Stimulated activated CD8-positive, alpha-beta memory T cell treated with anti-CD3 and anti-CD28 coated beads, Interleukin-7, amount 100 ng/mL, for 48 hours (primary cell): ENCODE data around the gene NKPD1.

Source experiments
- DNase-seq, 2 donors: peaks; one replicate each; pipeline ENCODE4 v3.0.0-alpha.2; 2020; ENCODE audit warnings: low read depth in 1 of 2; ENCODE audit errors: extremely low read depth in 1 of 2

Gene NKPD1, protein sequence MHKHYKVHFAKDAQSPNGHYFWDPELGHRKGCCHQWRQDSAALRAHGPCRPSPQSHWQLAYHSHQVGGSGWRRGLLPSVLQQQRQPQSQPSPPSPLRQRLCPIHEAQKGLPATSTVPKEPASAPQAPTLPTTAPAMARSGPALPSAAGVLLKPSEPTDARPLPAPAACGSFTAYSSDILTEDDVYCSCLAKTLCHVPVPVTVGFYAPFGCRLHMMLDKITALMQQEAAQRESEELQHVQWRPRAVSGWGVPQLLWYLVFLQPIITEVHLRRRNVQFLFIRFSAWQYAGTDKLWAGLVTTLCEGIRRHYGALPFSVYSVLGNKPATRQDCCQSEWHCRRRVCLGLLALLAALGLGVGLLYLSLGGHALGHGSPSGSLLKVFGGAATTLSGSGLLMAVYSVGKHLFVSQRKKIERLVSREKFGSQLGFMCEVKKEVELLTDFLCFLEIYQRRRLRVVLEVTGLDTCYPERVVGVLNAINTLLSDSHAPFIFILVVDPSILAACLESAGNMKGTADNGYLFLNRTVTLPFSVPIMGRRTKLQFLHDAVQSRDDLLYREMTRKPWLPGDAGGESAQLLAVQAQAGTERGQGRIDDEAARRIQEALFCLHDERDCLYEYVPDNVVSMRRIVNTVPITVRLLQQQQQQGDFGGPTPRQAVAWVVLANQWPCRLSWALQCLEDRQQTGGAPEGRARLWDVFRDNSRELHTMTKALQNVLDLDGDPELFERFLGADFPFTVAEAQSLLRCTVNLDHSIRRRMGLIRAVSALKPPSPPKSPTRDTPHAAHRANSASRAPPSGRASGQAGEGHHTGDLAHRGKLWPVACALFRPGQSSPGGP

DNA sequence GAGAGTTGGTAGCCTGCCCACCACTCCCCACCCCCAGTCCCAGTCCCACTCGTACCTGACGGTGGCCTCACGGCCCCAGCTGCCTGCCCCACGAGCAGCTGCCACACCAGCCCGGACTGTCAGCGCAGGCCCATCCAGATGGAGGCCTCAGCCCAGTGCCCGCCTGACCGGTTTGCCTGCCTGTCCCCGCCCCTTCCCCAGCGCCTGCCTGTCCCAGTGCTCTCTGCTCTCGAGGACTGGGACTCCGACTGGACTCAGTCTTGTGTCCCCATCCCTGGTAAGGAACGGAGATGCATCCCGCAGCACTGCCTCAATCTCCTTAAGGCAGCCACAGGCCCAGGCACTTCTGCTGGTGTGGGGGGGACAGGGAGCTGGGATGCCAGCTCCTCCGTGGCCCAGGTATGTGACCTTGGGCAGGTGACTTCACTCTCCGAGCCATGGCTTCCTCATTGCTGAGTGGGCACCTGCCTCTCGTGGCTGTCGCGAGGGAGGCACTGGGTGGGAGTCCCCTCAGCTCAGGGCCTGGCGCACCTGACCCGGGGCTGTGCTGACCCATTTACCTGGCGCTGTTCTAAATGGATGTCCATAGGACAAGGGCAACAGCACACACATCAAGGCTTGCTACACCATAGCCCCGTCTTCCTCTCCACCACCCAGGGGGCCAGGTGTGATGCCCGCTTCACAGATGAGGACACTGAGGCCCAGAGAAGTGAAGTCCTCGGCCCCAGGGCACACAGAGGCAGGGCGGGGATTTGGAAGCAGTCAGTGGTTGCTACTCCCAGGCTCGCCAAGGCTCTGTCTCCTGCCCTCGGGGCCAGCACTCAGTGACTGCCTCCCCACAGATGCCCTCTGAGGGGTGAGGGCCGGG, at the start of gene NKPD1:
Gene NKPD1, minus strand, starts transcription at position 113 of the 868 bp plus-strand sequence. CDS start 832 bp downstream, outside the sequence.
- no peak for DNase-seq

DNA sequence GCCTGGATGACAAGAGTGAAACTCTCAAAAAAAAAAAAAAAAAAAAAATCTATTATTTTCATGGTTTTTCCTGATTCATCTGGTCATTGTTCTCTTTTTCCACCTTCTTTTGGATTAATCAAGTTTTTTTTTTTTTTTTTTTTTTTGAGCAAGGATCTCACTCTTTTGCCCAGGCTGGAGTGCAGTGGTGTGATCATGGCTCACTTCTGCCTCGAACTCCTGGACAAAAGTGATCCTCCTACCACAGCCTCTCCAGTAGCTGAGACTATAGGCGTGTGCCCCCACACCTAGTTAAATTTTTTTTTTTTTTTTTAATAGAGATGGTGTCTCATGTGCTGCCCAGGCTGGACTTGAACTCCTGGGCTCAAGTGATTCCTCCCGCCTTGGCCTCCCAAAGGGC, 45.5 kb upstream of the NKPD1 start:
- DNase-seq: no peak

DNA sequence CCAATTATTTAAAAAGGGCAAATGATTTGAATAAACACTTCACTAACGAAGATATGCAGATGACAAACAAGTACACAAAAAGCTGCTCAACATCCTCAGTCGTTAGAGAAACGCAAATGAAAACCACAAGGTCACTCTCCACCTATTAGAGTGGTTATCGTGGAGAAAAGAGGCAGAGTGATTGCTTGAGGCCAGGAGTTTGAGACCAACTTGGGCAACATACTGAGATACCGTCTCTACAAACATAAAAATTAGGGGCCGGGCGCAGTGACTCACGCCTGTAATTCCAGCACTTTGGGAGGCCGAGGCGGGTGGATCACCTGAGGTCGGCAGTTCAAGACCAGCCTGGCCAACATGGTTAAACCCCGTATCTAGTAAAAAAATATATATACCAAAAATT, 45.0 kb upstream of the NKPD1 start:
- no peak for DNase-seq

DNA sequence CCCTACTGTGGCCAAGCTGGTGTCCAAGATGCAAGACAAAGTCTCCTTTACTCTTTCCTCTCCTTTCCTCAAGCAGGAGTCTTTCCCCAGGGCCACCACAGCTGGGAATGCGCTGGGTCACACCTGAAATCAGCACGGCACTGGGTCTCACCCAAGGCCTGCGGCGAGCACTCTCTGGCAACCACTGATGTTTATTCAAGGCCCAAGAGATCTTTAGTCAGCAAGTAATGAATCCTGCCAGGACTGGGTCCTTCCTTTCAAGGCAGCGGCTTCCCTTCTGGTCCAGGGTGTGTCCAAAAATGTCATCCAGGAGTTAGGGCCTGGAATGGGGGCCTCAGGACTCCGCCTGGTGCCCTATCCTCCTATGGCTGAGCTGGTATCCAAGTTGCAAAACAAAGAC, 41.9 kb upstream of the NKPD1 start:
- no peak for DNase-seq

DNA sequence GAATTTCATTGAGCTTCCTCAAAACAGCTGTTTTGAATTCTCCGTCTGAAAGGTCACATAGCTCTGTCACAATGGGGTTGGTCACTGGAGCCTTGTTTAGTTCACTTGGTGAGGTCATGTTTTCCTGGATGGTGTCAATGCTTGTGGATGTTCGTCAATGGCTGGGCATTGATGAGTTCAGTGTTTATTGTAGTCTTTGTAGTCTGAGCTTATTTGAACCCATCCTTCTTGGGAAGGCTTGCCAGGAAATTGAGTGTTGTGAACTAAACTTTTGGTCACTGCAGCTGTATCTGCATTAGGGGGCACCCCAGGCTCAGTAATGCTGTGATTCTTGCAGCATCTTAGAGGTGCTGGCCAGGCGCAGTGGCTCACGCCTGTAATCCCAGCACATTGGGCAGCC, 39.8 kb upstream of the NKPD1 start:
- DNase-seq: no peak

DNA sequence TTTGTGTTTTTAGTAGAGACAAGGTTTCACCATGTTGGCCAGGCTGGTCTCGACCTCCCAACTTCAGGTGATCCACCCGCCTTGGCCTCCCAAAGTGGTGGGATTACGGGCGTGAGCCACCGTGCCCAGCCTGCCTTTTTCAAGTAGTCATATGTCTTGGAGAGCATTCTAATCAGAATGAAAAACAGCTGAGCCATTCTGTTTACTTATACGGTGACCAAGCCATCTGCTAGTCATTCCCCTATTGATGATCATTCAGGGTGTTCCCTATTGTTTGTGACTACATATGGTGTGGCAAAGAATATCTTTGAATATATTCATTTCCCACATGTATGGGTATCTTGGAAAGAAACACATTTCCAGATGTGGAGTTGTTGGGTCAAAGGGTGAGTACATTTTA, 35.0 kb upstream of the NKPD1 start:
- no peak for DNase-seq

DNA sequence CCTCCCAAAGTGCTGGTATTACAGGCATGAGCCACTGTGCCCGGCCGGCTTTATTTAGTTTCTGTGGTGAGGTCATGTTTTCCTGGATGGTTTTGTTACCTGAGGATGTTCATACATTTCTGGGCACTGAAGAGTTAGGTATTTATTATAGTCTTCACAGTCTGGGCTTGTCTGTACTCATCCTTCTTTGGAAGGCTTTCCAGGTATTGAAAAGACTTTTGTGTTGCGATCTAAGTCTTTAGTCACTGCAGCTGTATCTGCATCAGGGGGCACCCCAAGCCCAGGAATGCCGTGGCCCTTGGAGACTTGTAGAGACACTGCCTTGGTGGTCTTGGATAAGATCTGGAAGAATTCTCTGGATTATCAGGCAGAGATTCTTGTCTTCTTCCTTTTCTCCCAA, 30.6 kb upstream of the NKPD1 start:
- no peak for DNase-seq

DNA sequence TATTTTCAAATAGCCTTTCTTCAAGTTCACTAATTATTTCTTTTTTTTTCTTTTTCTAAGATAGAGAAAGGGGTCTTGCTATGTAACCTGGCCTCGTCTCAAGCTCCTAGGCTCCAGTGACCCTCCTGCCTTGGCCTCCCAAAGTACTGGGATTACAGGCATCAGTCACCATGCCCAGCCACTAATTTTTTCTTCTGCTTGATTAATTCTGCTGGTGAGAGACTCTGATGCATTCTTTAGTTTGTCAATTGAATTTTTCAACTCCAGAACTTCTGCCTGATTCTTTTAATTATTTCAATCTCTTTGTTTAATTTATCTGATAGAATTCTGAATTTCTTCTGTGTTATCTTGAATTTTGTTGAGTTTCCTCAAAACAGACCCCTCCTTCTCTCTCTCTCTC, 29.2 kb upstream of the NKPD1 start:
- DNase-seq: no peak

DNA sequence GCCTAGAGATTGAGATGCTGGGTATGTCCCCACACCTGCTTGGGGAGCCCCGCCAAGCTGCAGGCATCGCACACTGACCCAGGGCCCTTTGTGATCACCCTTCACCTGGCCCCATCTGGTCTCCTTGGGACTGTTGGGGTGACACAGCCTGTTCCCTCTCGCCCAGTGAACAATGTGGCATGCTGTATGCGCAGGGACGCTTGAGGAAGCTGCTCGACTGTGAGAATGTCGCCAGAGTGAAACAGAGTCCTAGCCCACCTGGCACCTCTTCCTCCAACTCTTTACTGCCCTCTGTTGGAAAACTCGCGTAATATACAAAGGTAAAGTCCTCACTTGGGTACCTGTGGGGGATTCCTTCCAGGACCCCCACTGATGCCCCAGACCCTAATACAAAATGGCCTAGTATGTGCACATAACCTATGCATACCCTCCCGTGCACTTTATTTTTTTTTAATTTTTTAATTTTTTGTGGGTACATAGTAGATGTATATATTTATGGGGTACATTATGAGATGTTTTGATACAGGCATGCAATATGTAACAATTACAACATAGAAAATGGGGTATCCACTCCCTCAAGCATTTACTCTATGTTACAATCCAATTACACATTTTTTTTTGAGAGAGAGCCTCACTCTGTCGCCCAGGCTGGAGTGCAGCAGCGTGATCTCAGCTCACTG, 26.8 kb upstream of the NKPD1 start:
- DNase-seq: no peak

DNA sequence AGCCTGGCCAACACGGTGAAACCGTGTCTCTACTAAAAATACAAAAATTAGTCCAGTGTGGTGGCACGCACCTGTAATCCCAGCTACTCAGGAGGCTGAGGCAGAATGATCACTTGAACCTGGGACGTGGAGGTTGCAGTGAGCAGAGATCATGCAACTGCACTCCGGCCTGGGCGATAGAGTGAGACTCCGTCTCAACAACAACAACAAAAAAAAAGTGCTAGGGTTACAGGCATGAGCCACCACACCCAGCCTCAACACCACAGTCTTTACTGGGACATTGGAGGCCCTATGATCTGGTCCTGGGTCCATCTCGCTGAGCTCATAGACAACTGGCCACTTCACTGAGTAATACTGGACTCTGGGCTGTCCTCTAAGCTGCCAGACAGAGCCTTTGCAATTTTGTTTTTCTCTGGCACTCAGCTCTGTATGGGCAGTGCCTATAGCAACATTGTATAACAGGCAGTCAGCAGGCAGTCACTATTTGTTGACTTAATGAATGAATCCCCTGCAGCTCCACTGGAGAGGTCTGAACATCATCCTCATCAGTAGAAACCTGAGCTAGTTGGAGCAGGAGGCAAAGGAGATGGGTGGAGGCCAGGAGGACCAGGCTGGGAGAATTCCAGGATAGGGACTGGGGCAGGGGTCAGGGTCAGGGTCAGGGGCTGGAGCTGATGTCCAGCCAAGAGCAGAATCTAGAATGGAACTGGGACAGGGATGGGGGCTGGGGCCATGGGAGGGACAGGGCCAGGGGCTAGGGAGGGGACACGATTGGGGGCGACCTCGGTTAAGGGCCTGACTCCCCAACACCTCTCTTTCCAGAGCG, 25.9 kb upstream of the NKPD1 start:
- no peak for DNase-seq

DNA sequence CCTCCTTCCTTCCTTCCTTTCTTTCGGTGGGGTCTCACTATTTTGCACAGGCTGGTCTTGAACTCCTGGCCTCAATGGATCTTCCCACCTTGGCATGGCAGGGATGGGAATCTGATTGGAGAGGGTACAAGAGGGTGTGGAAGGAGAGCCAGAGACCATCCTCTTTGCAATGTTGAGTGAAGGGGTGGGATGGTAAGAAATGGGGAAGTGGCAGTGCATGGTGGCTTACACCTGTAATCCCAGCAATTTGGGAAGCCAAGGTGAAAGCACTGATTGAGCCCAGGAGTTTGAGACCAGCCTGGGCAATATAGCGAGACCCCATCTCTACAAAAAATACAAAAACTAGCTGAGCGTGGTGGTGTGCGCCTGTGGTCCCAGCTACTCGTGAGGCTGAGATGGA, 23.3 kb upstream of the NKPD1 start:
- DNase-seq: no peak

DNA sequence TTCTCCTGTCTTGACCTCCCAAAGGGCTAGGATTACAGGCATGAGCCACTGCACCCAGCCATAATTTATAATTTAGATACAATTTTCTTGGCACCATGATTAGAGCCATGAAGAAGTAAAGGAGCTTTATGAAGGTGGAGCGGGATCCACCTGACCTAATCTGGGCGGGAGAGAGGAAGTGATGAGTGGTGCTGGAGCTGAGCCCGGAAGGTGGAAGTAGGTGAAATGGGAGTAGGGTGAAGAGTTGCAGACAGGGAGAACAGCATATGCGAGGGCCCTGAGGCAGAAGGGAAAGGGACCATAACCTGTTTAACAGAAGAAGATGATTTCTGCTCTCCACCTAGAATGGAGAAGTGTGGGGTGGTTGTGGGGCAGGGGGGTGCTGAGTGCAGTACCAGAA, 22.0 kb upstream of the NKPD1 start:
- no peak for DNase-seq

DNA sequence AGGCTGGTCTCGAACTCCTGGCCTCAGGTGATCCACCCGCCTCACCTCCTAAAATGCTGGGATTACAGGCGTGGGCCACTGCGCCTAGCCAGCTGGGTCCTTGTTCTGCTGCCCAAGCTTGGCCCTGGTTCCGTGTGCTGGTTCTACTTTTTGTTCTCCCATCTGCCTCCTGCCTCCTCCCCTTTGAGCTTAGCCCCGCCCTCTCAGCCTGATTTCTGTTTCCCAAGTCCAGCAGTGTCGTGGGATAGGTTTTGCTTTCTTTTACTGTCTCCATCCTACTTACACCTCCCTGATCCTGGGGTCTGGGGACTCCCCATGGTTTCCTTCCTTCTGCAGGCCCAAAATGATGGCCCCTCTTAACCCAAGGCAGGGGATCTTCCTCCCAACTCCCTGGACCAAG, 20.2 kb upstream of the NKPD1 start:
- DNase-seq: no peak

DNA sequence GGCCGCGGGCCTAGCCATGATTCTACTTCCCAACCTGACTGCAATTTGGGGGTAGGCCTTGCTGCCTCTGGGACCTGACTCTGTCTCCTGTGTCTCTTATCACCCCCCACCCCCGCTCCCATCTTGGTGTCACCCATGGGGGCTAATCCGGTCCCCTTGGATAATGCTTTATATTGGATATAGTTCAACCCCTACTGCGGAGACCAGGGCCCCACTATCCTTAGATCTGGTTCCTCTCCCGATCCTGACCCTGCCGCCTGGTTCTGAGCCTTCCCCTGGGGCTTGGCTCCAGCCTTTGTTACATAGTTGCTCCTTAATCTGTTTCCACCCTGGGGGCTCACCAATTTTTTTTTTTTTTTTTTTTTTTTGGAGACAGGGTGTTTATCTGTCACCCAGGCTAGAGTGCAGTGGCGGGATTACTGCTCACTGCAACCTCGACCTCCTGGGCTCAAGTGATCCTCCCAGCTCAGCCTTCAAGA, 19.1 kb upstream of the NKPD1 start:
- DNase-seq: no peak

DNA sequence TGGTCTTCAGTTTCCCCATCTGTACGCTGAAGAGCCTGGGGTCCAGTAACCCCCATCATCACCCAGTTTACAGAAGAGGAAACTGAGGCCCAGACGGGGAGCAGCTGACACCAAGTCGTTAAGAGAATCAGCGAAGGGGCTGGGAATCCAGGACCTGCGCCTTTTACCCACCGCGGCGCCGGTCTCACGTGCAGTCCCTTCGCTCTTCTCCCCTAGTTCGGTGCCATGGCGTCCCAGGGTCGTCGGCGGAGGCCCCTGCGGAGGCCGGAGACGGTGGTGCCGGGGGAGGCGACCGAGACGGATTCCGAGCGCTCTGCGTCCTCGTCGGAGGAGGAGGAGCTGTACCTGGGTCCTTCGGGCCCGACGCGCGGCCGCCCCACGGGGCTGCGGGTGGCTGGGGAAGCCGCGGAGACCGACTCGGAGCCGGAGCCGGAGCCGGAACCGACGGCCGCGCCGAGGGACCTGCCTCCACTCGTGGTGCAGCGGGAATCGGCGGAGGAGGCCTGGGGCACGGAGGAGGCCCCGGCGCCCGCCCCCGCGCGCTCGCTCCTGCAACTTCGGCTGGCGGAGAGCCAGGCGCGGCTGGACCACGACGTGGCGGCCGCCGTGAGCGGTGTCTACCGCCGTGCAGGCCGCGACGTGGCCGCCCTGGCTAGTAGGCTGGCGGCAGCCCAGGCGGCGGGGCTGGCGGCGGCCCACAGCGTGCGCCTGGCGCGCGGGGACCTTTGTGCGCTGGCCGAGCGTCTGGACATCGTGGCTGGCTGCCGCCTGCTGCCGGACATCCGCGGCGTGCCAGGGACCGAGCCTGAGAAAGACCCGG, 18.5 kb upstream of the NKPD1 start:
- DNase-seq: no peak

DNA sequence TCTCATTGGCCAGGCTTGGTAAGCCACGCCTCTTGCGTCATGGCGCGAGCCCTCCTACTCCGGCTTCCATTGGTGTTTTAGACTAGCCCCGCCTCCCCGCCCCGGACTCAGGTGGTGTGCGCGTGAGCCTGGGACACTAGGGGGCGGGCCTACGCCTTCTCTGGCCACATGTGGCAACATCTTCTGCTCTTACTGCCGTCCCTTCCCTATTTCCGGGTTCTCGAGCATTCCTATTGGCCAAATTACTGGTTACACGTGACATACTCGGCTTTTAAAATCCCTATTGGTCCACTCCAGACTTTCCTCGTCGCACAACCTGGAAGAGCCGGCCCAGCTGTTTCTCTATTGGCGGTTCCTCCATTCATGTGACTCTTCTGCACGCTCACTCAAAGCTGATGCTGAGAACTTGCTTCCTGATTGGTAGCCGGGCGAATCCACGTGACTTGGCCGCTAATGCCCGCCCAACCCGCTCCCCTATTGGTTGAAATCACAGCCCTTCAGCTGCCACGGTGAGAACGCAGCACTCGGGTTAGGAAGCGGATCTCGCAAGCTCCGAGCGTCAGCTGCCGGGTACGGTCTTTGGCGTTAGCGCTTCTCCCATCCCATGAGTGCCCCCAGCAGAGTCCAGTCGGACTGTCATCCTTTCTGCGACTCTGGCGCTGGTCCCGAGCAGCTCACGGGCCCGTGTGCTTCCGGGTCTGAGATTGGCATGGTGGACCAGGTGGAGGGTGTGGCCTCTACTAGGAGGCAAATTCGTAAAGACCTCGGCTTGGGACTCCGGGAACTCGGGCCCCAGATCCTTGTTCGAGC, 17.7 kb upstream of the NKPD1 start, which contains the start of gene BLOC1S3:
Gene BLOC1S3, plus strand, starts transcription at position 523 of the 810 bp plus-strand sequence. CDS start 513 bp downstream, outside the sequence.
- peak; percentile 98 to 100 for DNase-seq

DNA sequence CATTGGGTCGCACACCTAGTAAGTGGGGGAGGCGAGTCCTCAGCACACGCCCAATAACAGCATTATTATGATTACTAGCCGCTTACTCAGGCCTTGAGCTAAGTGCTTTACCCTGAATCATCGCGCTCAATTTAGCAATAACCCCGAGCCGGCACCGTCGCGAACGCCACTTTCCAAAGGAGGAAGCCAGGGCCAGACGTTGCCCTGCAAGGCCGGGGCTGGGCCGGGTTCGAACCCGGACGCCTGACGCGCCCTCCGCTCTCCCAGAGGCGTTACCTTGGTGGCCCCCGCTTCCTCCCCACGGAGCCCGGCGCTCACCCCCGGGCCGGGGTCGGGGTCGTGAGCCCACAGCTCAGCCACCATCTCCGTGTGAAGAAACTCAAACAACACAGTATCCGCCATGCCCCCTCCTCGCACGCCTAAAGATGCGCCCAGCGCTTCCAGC, 17.1 kb upstream of the NKPD1 start, which contains the start of gene TRAPPC6A:
Gene TRAPPC6A, minus strand, starts transcription at position 421 of the 445 bp plus-strand sequence. Its CDS starts 19 bp downstream, at position 402.
- DNase-seq: no peak
